BJ (cell line): Measurements from ENCODE around the gene MVB12B. TPM values are rescaled to one million over a fixed set of nuclear protein-coding genes. Genes with fewer than 3 reads are reported as not detected.
"Not testable (repeated sequence)": the region's sequence is repeated elsewhere in the genome, so short reads cannot be mapped to it uniquely, and the experiment has no call there.

Source experiments
- CTCF ChIA-PET: fragments of 350-600 bp; formaldehyde crosslinking; extraction: SDS; loops from one replicate; lab custom pipeline; 2021; ENCODE audit warnings: antibody characterized with exemption, inconsistent platforms; lab: Yijun Ruan, JAX
- POLR2A ChIA-PET: fragments of 300-600 bp; sonication (Branson Sonifier 250); formaldehyde crosslinking; extraction: SDS; loops from one replicate; lab custom pipeline; 2021; ENCODE audit warnings: antibody characterized with exemption; lab: Charles Lee
- DNase-seq: peaks from one replicate; pipeline ENCODE4 v3.0.0-alpha.2; 2011; ENCODE audit warnings: low read depth
- H3K27me3 ChIP-seq: 2 replicates; pipeline ENCODE4 v1.6.0; 2011; ENCODE audit warnings: low read length; ENCODE audit not compliant: control insufficient read depth, insufficient read depth
- H3K36me3 ChIP-seq: 2 replicates; pipeline ENCODE4 v1.5.1; 2011; ENCODE audit warnings: low read length; ENCODE audit not compliant: control insufficient read depth, insufficient read depth
- H3K4me3 ChIP-seq: 2 replicates; pipeline ENCODE4 v1.5.1; 2011; ENCODE audit warnings: low read depth, mild to moderate bottlenecking, control low read depth, low read length
- CTCF ChIP-seq: IDR thresholded peaks from 2 replicates; pipeline ENCODE4 v1.5.1; 2011; ENCODE audit warnings: low read depth, mild to moderate bottlenecking, control low read depth, inconsistent platforms, low read length, moderate library complexity; ENCODE audit not compliant: insufficient read depth
- polyA plus RNA-seq: library from polyadenylated mRNA; depleted of rRNA; stranded (reverse); fragments of >200 nt; gene quantifications from 2 replicates; pipeline ENCODE4 v1.2.3, GENCODE V29; 2011

MVB12B gene
- polyA plus RNA-seq, 1 experiment: 2.7 TPM

- no peak for TF ChIP-seq CTCF
- Histone ChIP-seq H3K36me3 (no peaks in the 10 kb centered on the region; the same call in 1 of the 2 replicates), H3K27me3 (no peaks in the 10 kb centered on the region), H3K4me3 (no peak overlapping the region)
- no peak for DNase-seq
- POLR2A ChIA-PET: no interaction called here
- CTCF ChIA-PET: interaction anchor here (0.9 to 1.8 kb wide), 6 partner anchors 12 to 75 kb away, joined by 3 to 7 read pairs (median 4); no protein-coding TSS in a partner anchor
These were observed 148.3 kb downstream of the MVB12B start for GRCh38 chr9:126474786-126475485.

GRCh38 chr9:126475933-126476555 lies 149.4 kb downstream of the MVB12B start:
- POLR2A ChIA-PET: no interaction called here
- no peak for DNase-seq
- Histone ChIP-seq H3K36me3 (no peaks in the 10 kb centered on the region; the same call in 1 of the 2 replicates), H3K4me3 (no peak overlapping the region), H3K27me3 (no peaks in the 10 kb centered on the region)
- no peak for TF ChIP-seq CTCF
- CTCF ChIA-PET: interaction anchor here (0.9 to 1.2 kb wide), 3 partner anchors 15 to 76 kb away, joined by 3 to 4 read pairs (median 4); no protein-coding TSS in a partner anchor

GRCh38 chr9:126477432-126477831 lies 150.8 kb downstream of the MVB12B start:
- DNase-seq, H3K27me3 ChIP-seq, CTCF ChIA-PET, POLR2A ChIA-PET, H3K36me3 ChIP-seq, H3K4me3 ChIP-seq: not testable (repeated sequence)

- Histone ChIP-seq H3K36me3 (no peaks in the 10 kb centered on the region; the same call in 1 of the 2 replicates), H3K4me3 (no peak overlapping the region), H3K27me3 (no peaks in the 10 kb centered on the region)
- POLR2A ChIA-PET: no interaction called here
- CTCF ChIA-PET: no interaction called here
- no peak for DNase-seq
- no peak for TF ChIP-seq CTCF
These were observed 151.8 kb downstream of the MVB12B start for GRCh38 chr9:126478216-126478981.

GRCh38 chr9:126479515-126479914 lies 152.9 kb downstream of the MVB12B start:
- H3K4me3 ChIP-seq: no peak overlapping the region
- no peaks in the 10 kb centered on the region for H3K27me3 ChIP-seq
- no peaks in the 10 kb centered on the region; the same call in 1 of the 2 replicates for H3K36me3 ChIP-seq
- TF ChIP-seq CTCF: no peak
- POLR2A ChIA-PET: no interaction called here
- CTCF ChIA-PET: interaction anchor here (0.5 kb wide), 1 partner anchor 182 kb away, joined by 3 read pairs; no protein-coding TSS in a partner anchor
- DNase-seq: no peak
